ENCODE results near the gene CTNNA2. TPM values are rescaled to one million over a fixed set of nuclear protein-coding genes. Genes with fewer than 3 reads are reported as not detected.

CTNNA2 gene
- total RNA-seq, 4 donors from 2014 or later = 0.88 to 14.9 (median 2.3) TPM; not detected in 1

DNA sequence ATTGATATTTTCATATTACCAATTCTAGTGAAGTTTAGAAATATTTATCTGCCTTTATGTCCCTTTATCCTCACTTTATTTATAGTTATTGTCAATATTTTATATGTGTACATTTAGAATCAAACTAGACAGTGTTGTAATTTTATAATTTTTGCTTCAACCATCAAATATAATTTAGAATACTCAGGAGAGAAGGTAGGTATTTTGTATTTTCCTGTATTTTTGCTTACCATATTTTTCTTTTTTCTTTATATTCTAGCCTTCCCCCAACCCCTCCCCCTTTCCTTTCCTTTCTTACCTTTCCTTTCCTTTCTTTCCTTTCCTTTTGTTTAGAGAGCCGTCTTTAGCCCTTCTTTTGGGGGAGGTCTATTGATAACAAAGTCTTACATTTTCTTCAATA, 651.5 kb downstream of the CTNNA2 start:
- no peaks in the 10 kb centered on the region for H3K9me3 ChIP-seq
- intact Hi-C loops (cut with DNase I; ENCODE audit: low total_unique reads) = no loop called here

DNA sequence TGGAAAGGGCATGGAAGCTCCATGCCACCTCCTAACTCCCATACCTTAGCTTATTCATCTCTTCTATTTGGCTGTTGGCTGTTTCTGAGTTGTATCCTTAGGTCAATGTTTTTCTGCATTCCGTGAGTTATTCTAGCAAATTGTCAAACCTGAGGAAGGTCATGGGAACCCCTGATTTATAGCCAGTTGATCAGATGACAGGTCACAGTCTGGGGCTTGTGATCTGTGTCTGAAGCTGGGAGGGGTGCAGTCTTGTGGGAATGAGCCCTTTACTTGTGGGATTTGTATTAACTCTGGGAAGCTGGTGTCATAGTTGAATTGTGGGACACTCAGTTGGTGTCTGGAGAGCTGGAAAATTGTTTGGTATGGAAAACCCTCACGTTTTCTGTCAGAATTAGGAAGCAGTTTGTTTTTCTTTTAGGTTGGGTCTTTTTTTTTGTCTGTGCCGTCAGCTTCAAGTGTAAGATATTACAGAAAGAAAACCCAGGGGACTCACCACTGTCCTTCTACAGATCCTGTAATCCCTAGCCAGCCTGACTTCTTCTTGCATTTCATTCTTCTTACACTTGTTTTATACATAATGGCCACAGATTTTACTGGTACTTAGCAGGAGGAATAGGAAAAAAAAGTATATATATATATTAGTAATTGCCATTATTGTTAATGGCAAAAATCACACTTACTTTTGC, 653.8 kb downstream of the CTNNA2 start:
- H3K27ac ChIP-seq = no peak overlapping the region
- no peak overlapping the region for H3K4me3 ChIP-seq
- no peaks in the 10 kb centered on the region for H3K4me1 ChIP-seq
- TF ChIP-seq POLR2A (IDR thresholded peaks at IDR 0.05) = no peak
- TF ChIP-seq, protein P1, sequence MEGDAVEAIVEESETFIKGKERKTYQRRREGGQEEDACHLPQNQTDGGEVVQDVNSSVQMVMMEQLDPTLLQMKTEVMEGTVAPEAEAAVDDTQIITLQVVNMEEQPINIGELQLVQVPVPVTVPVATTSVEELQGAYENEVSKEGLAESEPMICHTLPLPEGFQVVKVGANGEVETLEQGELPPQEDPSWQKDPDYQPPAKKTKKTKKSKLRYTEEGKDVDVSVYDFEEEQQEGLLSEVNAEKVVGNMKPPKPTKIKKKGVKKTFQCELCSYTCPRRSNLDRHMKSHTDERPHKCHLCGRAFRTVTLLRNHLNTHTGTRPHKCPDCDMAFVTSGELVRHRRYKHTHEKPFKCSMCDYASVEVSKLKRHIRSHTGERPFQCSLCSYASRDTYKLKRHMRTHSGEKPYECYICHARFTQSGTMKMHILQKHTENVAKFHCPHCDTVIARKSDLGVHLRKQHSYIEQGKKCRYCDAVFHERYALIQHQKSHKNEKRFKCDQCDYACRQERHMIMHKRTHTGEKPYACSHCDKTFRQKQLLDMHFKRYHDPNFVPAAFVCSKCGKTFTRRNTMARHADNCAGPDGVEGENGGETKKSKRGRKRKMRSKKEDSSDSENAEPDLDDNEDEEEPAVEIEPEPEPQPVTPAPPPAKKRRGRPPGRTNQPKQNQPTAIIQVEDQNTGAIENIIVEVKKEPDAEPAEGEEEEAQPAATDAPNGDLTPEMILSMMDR (IDR thresholded peaks at IDR 0.05) = no peak
- no peaks in the 10 kb centered on the region for H3K27me3 ChIP-seq
- no peaks in the 10 kb centered on the region for H3K9me3 ChIP-seq
- no peak for DNase-seq
- H3K36me3 ChIP-seq = no peaks in the 10 kb centered on the region
- intact Hi-C loops (cut with DNase I; ENCODE audit: low total_unique reads) = no loop called here

More for the DNA sequence above, 651.5 kb downstream of the CTNNA2 start:
- H3K4me3 ChIP-seq = no peak overlapping the region
- no peak overlapping the region for H3K27ac ChIP-seq
- no peaks in the 10 kb centered on the region for H3K4me1 ChIP-seq
- no peaks in the 10 kb centered on the region for H3K27me3 ChIP-seq
- TF ChIP-seq POLR2A (IDR thresholded peaks at IDR 0.05) = no peak
- TF ChIP-seq, protein P1 (IDR thresholded peaks at IDR 0.05) = no peak
- H3K36me3 ChIP-seq = no peaks in the 10 kb centered on the region
- no peak for DNase-seq

DNA sequence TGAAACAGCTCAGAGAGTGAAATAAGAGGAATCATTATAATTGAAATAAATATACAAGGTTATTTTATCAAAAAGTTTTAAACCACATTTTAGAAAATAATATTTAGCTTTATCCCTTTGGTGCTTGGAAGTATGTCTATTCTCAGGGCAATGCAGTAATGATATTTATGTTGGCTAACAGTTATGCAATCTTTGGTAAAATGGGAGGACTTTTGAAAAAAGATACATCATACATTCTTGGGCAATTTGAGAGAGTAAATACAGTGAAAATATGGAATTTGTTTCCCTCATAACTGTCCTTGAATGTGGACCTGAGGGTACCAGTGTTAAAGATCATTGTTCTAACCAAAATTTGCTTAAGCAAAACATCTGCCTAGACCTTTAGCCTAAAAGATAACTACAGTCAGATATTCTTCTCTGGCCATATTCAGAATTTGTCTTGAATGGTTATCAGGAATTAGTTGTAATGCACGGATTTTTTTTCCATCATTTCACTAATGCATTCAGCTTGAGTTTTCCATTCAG, 654.5 kb downstream of the CTNNA2 start:
- no peak overlapping the region for H3K27ac ChIP-seq
- H3K36me3 ChIP-seq = no peaks in the 10 kb centered on the region
- no peaks in the 10 kb centered on the region for H3K9me3 ChIP-seq
- intact Hi-C loops (cut with DNase I; ENCODE audit: low total_unique reads) = no loop called here
- no peaks in the 10 kb centered on the region for H3K4me1 ChIP-seq
- DNase-seq = no peak
- no peak for TF ChIP-seq POLR2A (IDR thresholded peaks at IDR 0.05)
- TF ChIP-seq, protein P1 (IDR thresholded peaks at IDR 0.05) = no peak
- no peak overlapping the region for H3K4me3 ChIP-seq
- H3K27me3 ChIP-seq = no peaks in the 10 kb centered on the region

DNA sequence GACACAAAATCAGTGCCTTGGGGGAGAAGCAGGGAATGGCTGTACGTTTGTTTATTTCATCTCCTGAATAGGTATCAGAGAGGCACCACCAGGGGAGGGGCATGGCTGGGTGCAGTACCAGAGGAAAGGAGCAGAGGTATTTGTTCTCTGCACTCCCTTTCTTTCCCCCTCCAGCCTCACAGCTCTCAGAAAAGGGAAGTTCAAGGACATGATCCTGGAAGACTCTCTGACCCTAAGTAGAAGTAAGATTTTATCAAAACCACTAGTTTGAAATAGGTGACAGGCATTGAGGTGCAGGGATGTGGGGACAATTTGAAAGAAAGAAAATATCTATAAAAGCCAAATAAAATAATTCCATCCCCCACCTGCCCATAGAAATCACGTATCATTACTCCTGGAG, 655.2 kb downstream of the CTNNA2 start:
- Histone ChIP-seq H3K4me1 (no peaks in the 10 kb centered on the region), H3K27ac (no peak overlapping the region), H3K4me3 (no peak overlapping the region), H3K36me3 (no peaks in the 10 kb centered on the region), H3K9me3 (no peaks in the 10 kb centered on the region), H3K27me3 (no peaks in the 10 kb centered on the region)
- no peak for DNase-seq
- TF ChIP-seq, protein P1 (IDR thresholded peaks at IDR 0.05) = no peak
- TF ChIP-seq POLR2A (IDR thresholded peaks at IDR 0.05) = no peak
- intact Hi-C loops (cut with DNase I; ENCODE audit: low total_unique reads) = no loop called here

DNA sequence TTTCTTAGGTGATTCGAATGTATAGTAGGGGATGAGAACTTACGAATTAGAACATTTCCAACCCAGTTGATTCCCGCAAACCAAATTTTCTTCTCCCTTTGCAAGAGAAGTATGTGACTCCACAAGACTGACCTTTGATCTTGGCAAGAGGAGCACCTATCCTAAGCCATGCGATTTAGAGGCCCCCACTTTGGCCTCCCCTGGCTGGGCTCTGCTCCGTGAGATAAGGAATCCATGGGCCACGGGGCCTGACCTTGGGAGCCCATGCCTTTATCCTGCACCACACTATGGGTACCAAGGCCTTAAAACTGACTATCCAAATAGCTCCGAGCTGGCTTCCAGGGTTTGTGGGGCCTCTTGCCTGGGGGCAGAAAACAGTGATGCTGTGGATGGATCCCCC, 656.0 kb downstream of the CTNNA2 start:
- intact Hi-C loops (cut with DNase I; ENCODE audit: low total_unique reads) = no loop called here
- Histone ChIP-seq H3K27ac (no peak overlapping the region), H3K27me3 (no peaks in the 10 kb centered on the region), H3K9me3 (no peaks in the 10 kb centered on the region), H3K36me3 (no peaks in the 10 kb centered on the region), H3K4me3 (no peak overlapping the region), H3K4me1 (no peaks in the 10 kb centered on the region)
- DNase-seq = no peak
- TF ChIP-seq POLR2A (IDR thresholded peaks at IDR 0.05) = no peak
- TF ChIP-seq, protein P1 (IDR thresholded peaks at IDR 0.05) = no peak

Measured in uterus (tissue), 4 donors.